Effector CD4-positive, alpha-beta T cell (primary cell): Measurements from ENCODE around the gene S100A7. TPM values are rescaled to one million over a fixed set of nuclear protein-coding genes. Genes with fewer than 3 reads are reported as not detected.
A peak's percentile ranks its signal among the peaks of the same experiment; 100 is the strongest.

Source experiments
- DNase-seq: peaks from one replicate; pipeline ENCODE4 v3.0.0-alpha.2; 2020
- total RNA-seq: gene quantifications from one replicate; lab custom pipeline; 2026; lab: John Stamatoyannopoulos, UW

S100A7 gene
- not detected for total RNA-seq

GRCh38 chr1:153460551-153460950 is at the start of gene S100A7:
Gene S100A7 (minus strand): TSS chr1:153460651. CDS start chr1:153459013, 1,638 bp downstream.
- no peak for DNase-seq

DNA sequence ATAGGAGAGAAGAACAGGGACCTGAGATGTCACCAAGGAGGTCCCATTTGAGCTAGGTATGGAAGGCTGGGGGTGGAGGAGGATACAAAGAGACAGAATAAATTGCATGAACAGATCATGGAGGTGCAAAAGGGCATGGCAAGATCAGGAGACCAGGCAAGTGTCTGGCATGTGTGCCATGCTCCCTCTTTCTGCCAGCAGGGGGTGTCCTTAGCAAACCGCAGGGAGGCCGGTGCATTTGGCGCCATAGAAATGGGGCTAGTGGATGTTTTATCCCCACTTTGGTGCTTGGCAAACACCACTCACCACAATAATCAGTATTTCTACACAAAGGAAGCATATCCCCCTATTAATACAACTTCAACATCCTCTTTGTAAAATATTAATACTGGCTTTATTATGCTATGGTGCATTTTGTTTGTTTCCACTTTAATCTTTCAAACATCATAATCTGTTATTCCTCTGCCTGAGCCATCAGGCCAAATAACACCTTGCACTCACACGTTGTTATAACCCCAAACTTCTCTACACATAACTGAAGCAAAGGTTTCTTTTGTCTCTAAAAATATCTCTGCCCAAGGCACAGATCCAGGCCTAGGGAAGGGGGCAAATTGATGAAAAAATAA is 49.4 kb upstream of the S100A7 start:
- peak; percentile 48 for DNase-seq

DNA sequence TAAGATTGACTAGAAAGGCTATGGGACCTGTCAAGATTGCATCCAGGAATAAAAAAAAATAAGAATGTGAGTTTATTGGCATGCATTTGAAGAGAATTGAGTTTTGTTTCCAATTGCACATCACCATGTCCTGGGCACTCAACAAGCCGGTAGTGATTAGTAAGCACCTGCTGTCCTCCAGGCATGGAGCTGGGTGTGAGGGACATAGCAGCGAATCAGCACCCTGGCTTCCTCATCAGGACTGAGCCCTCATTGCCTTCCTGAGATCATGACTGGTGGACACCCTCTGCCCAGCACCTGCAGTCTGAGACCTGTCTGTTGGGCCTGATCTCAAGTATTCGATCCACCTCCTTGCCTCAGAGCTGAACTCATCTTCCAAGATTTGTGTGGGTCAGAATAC is 48.6 kb upstream of the S100A7 start:
- DNase-seq = no peak

DNA sequence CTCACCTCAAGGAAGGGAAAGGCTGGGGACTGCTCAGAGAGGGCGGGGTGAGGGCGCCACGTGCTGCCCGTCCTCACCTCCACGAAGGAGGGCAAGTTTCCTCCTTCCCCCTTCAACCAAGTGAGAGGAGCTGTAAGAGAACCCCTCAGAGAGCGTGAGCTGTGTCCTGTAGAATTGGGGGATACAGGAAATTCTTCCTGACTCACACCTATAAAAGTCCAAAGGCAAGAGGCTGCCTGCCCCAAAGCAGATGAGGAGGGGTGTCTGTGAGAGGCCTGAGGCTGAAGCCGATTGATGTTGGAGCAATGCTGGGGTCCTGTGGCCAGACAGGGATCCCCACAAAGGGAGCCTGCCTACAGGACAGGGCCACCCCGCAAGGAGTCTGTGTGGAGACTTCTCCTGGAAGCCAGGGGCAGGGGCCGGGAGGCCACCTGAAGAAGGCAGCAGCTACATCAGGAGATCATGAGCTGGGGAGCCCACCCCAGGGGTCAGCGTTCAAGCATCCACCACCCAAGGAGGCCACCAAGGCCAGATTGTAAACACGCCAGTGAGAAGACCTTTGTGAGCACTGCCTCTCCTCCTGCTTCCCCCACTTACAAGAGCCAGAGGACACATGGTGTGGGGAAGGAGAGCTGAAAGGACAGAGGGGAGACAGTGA is 47.6 kb upstream of the S100A7 start:
- no peak for DNase-seq

GRCh38 chr1:153506831-153507413 is 46.5 kb upstream of the S100A7 start:
- no peak for DNase-seq

DNA sequence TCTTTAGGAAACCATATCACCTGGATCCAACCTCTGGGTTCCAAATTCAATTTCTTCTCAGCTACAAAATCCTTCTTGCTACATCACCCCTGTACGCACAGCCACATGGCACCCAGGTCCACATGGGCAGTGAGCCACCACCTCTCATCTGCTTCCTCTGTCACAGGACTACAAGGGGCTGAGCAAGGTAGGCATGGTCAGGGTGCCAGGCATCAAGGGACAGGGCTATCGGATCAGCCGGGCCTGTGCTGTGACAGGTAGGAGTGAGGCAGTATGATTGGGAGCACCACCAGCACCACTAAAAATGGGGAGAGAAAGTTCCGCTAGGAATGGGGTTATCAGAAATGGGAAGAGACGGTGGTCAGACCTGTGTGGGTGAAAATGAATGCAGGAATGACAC is 45.9 kb upstream of the S100A7 start:
- no peak for DNase-seq

- no peak for DNase-seq
Measured at GRCh38 chr1:153505576-153505975, 45.1 kb upstream of the S100A7 start.

GRCh38 chr1:153503766-153504165 is 43.3 kb upstream of the S100A7 start:
- DNase-seq = no peak

DNA sequence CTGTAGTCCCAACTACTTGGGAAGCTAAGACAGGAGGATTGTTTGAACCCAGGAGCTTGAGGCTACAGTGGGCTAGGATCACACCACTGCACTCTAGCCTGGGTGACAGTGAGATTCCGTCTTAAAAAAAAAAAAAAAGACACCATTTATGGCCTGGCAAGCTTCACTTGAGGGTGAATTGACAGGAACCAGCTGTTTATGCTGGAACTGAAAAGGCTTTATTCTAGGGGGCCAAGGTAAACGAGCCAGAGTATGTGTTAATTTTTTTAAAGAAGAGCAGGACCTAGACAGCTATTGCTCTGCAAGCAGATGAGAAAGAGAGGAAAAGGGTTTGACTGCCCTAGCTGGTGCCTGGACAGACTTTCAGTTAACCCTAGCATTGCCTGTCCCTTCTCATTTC is 38.3 kb upstream of the S100A7 start:
- no peak for DNase-seq

DNA sequence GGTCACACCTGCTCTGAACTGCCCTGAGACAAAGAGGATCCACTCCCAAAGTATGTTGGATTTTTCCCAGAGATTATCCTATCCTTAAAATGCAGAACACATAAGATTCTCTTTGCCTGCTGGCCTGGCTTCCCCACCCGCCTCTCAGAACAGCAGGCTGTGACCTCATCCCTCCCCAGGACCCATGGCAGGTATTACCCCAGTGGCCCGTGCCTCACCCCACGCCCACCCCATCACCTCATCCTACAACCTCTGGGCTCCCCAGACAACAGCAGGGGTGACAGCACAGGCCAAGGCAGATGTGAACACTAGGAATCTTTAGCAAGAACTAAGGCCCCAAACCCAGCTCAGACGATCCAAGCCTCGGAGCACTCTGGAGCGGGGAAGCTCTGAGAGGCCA is 35.1 kb upstream of the S100A7 start:
- DNase-seq = no peak

DNA sequence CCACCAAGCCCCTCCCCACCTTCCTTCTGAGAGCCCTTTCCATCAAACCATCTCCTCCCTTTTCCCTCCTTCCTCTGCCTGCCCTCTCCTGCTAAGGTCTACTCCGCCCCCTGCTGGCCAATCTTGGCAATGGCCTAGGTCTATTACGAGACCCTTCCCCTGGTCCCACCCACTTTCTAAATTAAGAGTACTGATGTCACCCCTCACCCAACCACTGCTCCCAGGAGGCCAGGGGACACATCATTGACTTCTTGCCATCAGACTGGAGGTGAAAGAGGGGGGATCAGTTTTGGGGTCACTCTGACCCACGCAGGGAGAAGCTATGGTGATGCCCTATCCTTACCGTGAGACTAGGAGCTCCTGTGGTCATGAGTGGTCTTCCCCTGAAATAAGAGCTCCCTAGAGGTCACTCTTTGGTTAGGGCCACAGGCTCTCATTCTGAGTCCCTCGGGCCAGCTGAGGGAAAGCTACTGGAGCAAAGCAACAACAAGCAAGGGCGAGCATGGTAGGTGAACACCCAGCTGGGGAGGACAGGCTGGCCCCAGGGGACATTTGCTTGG is 34.6 kb upstream of the S100A7 start:
- peak; percentile 73 for DNase-seq

DNA sequence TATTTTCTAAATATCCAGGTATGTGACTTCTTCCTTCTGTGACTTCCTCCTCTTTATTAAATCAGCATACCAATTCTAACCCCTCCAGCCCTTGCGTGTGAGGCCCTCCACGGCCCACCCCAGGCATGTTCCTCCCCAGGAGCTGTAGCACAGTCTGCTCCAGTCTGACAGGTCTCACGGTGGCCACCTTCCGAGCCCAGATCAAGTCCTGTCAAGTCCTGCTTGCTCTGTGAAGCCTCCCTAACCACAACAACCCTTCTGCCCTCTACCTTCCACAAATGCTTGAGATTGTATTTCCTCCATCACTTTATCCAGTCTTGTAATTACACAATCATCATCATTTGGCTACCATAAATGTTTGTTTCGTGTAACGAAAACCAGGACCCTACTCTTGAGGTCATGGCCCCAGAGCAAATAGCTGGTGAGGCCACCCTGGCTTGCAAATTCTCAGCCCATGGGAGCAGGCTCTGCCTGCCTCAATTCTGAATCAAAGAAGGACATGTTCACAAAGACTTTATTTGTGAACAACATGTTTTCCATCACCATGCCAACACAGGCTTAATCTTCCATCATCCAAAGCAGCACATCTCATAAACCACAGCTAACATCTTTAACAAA is 33.0 kb upstream of the S100A7 start:
- no peak for DNase-seq

- DNase-seq = no peak
Measured at GRCh38 chr1:153490272-153491051, 30.0 kb upstream of the S100A7 start.

DNA sequence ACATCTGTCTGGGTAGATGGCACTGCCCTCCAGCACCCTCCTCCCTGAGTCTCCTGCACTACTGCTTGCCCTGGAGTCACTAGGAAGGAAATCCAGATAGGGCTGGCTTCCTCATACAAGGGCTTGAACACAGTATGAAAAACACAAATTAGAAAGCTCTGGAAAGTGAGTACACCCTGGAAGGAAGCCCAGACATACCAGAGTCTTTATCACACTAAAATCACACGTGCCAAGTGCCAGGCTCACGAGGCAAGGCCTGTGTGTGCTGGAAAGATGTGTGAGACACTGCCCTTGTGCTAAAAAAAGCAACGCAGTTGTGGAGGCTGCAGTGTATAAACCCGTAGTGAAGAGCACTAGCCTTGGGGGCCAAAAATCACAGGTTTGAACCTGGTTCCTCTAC is 28.3 kb upstream of the S100A7 start:
- DNase-seq = no peak

DNA sequence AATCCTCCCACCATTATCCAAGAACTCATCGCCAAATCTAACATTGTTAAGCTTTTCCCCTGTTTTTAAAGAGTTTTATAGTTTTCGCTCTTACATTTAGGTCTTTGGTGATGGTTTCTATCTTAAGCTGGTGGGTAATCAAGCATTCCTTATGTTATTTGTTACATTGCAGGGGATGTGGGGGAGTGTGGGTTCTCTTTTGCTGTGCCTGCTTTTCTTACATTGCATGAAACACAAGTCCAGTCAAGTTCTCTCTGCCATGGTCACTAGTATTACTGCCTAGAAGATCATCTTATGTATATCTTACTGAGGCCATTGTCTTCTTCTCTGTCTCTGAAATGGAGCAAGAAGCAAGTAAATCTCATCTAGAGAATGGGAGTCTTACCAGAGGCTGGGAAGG is 27.3 kb upstream of the S100A7 start:
- no peak for DNase-seq

- no peak for DNase-seq
Measured at GRCh38 chr1:153485863-153486262, 25.4 kb upstream of the S100A7 start.

- no peak for DNase-seq
Measured at GRCh38 chr1:153483776-153484175, 23.3 kb upstream of the S100A7 start.

DNA sequence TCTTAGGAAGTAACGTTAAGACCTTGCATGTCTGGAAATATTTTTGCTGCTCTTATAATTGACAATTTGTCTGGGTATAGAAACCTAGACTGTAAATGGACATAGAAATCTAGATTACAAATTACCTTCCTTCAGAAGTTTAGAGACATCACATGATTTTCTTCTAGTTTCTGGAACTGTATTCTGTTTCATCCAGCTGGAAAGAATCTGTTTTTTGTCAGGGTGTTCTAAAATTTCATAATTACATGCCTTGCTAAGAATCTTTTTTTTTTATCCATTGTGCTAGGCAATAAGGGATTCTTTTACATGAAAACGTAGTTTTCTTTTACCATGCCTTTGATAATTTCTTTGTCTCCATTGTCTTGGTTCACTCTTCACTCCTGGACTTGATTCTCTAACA is 20.7 kb upstream of the S100A7 start:
- no peak for DNase-seq

DNA sequence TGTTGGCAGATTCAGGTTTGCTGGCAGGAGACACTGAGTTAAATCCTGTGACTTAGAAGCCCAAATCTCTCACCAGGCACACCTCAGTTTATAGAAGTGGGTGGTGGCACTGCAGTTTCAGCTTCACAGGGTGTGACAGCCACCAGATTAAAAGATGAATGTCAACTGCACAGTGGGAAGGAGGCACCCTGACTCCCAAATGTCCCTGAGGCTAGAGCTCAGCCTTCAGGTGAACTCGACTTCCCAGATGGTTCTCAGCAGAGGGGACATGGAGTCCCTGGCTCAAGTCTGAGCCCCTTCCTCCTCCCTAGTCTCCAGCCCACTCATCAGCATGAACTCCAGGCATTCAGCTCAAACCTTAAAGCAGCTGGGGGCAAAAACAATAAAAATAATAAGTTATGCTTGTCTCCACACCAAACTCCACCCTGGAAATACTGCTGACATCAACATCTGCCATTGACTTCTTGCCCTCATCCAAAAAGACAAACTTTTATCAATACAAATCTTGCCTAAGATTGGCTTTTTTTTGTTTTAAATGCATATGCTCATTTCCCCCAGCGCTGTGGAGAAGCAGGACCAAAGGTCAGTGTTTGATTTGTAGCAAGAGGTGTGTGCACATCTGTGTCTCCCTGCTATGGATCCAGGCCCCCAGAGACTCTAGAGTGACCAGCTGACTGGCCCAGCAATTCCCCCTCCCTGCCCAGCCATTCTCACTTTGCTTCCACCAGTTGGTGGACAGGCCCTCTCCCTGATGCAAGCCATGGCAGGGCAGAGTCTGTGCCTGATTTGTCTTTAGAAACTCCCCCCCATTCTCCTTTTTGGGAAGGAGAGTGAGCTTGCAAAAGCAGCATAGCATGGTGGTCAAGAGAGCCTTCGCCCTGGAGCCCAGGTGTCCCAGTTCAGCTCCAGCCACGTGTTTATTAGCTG is 18.5 kb upstream of the S100A7 start:
- DNase-seq = no peak

DNA sequence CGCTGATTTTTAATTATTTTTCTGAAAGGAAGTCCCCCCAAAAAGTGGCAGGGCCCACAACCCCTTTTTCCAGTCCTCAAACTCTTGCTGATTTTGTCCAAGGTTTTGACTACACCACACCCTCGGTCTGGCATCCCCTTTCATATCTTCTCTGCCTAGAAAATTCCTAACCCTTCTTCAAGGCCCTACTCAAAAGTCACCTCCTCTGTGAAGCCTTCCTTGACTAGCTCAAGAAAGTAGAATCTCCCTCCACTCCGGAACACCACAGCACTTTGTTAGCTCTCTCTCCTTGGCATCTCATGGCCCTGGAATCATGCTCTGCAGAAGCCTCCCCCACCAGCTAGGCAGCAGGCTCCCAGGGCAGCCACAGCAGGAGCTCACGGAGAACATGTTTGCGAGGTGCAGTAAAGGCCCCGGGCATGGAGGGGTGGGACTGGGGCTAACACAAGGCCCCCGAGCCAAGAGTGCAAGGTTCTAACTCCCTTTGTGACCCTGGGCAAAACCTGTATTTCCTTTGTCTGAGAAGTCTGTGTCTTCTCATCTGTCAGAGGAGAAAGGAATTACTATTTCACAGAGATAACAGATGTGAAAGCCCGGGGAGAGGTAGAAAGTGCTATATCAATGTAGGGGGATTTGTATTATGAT is 17.7 kb upstream of the S100A7 start:
- DNase-seq = no peak

- DNase-seq = no peak
Measured at GRCh38 chr1:153476491-153477093, 16.1 kb upstream of the S100A7 start.
